Karpas-422 (cell line): ENCODE data around the gene MRPL1. TPM values are rescaled to one million over a fixed set of nuclear protein-coding genes. Genes with fewer than 3 reads are reported as not detected.
"Not testable (repeated sequence)": the region's sequence is repeated elsewhere in the genome, so short reads cannot be mapped to it uniquely, and the experiment has no call there.

Experiments used
- DNase-seq: peaks from one replicate; pipeline ENCODE4 v3.0.0-alpha.2; 2015
- H2AFZ ChIP-seq: fragments of 200-600 bp; sonication (generic); 2 replicates; pipeline ENCODE4 v1.6.1; 2014; ENCODE audit warnings: antibody characterized with exemption, low read length, mixed read lengths
- H3K27ac ChIP-seq: fragments of 200-600 bp; sonication (generic); 2 replicates; pipeline ENCODE4 v1.5.1; 2014; ENCODE audit warnings: mild to moderate bottlenecking, low read length, moderate library complexity
- H3K27me3 ChIP-seq: fragments of 200-600 bp; sonication (generic); 2 replicates; pipeline ENCODE4 v1.6.1; 2014; ENCODE audit warnings: low read length, mixed read lengths
- H3K36me3 ChIP-seq: fragments of 200-600 bp; sonication (generic); 2 replicates; pipeline ENCODE4 v1.6.1; 2014; ENCODE audit warnings: low read length, mixed read lengths; ENCODE audit not compliant: insufficient read depth
- H3K4me1 ChIP-seq: fragments of 200-600 bp; sonication (generic); 2 replicates; pipeline ENCODE4 v1.6.1; 2014; ENCODE audit warnings: mild to moderate bottlenecking, low read length, mixed read lengths
- H3K4me2 ChIP-seq: fragments of 200-600 bp; sonication (generic); 2 replicates; pipeline ENCODE4 v1.6.1; 2014; ENCODE audit warnings: low read length, low read depth, mild to moderate bottlenecking; ENCODE audit not compliant: poor library complexity, severe bottlenecking
- H3K4me3 ChIP-seq: fragments of 200-600 bp; sonication (generic); 2 replicates; pipeline ENCODE4 v1.5.1; 2014; ENCODE audit warnings: mild to moderate bottlenecking, antibody characterized with exemption, low read length, mixed read lengths
- H3K79me2 ChIP-seq: fragments of 200-600 bp; sonication (generic); 2 replicates; pipeline ENCODE4 v1.6.1; 2014; ENCODE audit warnings: mild to moderate bottlenecking, low read length, mixed read lengths
- H3K9ac ChIP-seq: fragments of 200-600 bp; sonication (generic); 2 replicates; pipeline ENCODE4 v1.6.0; 2014; ENCODE audit warnings: low read length
- H3K9me2 ChIP-seq: fragments of 200-600 bp; sonication (generic), shearing (Covaris generic); replicated peaks from 2 replicates; pipeline ENCODE4 v1.6.0; 2014; ENCODE audit warnings: mild to moderate bottlenecking, low read length, moderate library complexity; ENCODE audit not compliant: insufficient read depth
- H3K9me3 ChIP-seq: fragments of 300-700, 200-600 bp; sonication (generic); 2 replicates; pipeline ENCODE4 v1.6.1; 2014; ENCODE audit warnings: low read length, mixed read lengths
- H4K20me1 ChIP-seq: fragments of 200-600 bp; sonication (generic); 2 replicates; pipeline ENCODE4 v1.6.1; 2014; ENCODE audit warnings: mild to moderate bottlenecking, antibody characterized with exemption, low read length, low read depth; ENCODE audit not compliant: insufficient read depth
- total RNA-seq: library from RNA; depleted of rRNA; stranded (reverse); fragments of >200 nt; shearing (Covaris generic); gene quantifications from 2 replicates; pipeline ENCODE4 v1.2.3, GENCODE V29; 2014; ENCODE audit warnings: low replicate concordance

Gene MRPL1
- total RNA-seq, 1 experiment from 2014 or later: 13.5 TPM

- not testable (repeated sequence) for H3K4me1 ChIP-seq, H3K79me2 ChIP-seq, H3K9me2 ChIP-seq, H3K9ac ChIP-seq, H3K27me3 ChIP-seq, H4K20me1 ChIP-seq, H3K27ac ChIP-seq, H3K9me3 ChIP-seq, H2AFZ ChIP-seq, H3K36me3 ChIP-seq, H3K4me3 ChIP-seq, H3K4me2 ChIP-seq, DNase-seq
These were observed 121.1 kb downstream of the MRPL1 start for GRCh38 chr4:77983612-77984311.

- no peaks in the 10 kb centered on the region for H3K4me1 ChIP-seq
- H3K4me3 ChIP-seq: no peak overlapping the region
- no peak overlapping the region for H3K4me2 ChIP-seq
- H3K9ac ChIP-seq: no peak overlapping the region
- DNase-seq: no peak
- H3K79me2 ChIP-seq: no peaks in the 10 kb centered on the region
- no peaks in the 10 kb centered on the region for H4K20me1 ChIP-seq
- no peak overlapping the region for H3K27ac ChIP-seq
- H3K9me3 ChIP-seq: no peaks in the 10 kb centered on the region
- no peaks in the 10 kb centered on the region for H3K9me2 ChIP-seq
- no peaks in the 10 kb centered on the region for H3K36me3 ChIP-seq
- no peaks in the 10 kb centered on the region for H3K27me3 ChIP-seq
- H2AFZ ChIP-seq: no peak overlapping the region
These were observed 127.3 kb downstream of the MRPL1 start for GRCh38 chr4:77989968-77990367.

- H3K9ac ChIP-seq: no peak overlapping the region
- H2AFZ ChIP-seq: no peak overlapping the region
- H3K9me3 ChIP-seq: no peaks in the 10 kb centered on the region
- no peaks in the 10 kb centered on the region for H3K4me1 ChIP-seq
- no peaks in the 10 kb centered on the region for H3K27me3 ChIP-seq
- no peaks in the 10 kb centered on the region for H4K20me1 ChIP-seq
- H3K27ac ChIP-seq: no peak overlapping the region
- no peak overlapping the region for H3K4me2 ChIP-seq
- no peaks in the 10 kb centered on the region for H3K36me3 ChIP-seq
- no peaks in the 10 kb centered on the region for H3K79me2 ChIP-seq
- DNase-seq: no peak
- no peak overlapping the region for H3K4me3 ChIP-seq
- no peaks in the 10 kb centered on the region for H3K9me2 ChIP-seq
These were observed 127.8 kb downstream of the MRPL1 start for GRCh38 chr4:77990456-77990855.

GRCh38 chr4:77990904-77991358 is 128.3 kb downstream of the MRPL1 start:
- no peak overlapping the region for H3K27ac ChIP-seq
- H3K4me3 ChIP-seq: no peak overlapping the region
- no peaks in the 10 kb centered on the region for H3K79me2 ChIP-seq
- H3K36me3 ChIP-seq: no peaks in the 10 kb centered on the region
- H3K4me2 ChIP-seq: no peak overlapping the region
- H3K9me2 ChIP-seq: no peaks in the 10 kb centered on the region
- H3K9me3 ChIP-seq: no peaks in the 10 kb centered on the region
- H3K9ac ChIP-seq: no peak overlapping the region
- no peaks in the 10 kb centered on the region for H3K4me1 ChIP-seq
- no peaks in the 10 kb centered on the region for H4K20me1 ChIP-seq
- H2AFZ ChIP-seq: no peak overlapping the region
- no peaks in the 10 kb centered on the region for H3K27me3 ChIP-seq
- no peak for DNase-seq

GRCh38 chr4:77992581-77992980 is 130.0 kb downstream of the MRPL1 start:
- H3K4me1 ChIP-seq: no peaks in the 10 kb centered on the region

GRCh38 chr4:77994194-77994721 is 131.6 kb downstream of the MRPL1 start:
- no peaks in the 10 kb centered on the region for H3K79me2 ChIP-seq
- H3K4me2 ChIP-seq: no peak overlapping the region
- H4K20me1 ChIP-seq: no peaks in the 10 kb centered on the region
- H3K27ac ChIP-seq: no peak overlapping the region
- peak; percentile 72 for DNase-seq
- no peaks in the 10 kb centered on the region for H3K4me1 ChIP-seq
- no peak overlapping the region for H3K4me3 ChIP-seq
- no peak overlapping the region for H2AFZ ChIP-seq
- H3K36me3 ChIP-seq: no peaks in the 10 kb centered on the region
- H3K9me3 ChIP-seq: no peaks in the 10 kb centered on the region
- H3K9ac ChIP-seq: no peak overlapping the region
- H3K27me3 ChIP-seq: no peaks in the 10 kb centered on the region
- no peaks in the 10 kb centered on the region for H3K9me2 ChIP-seq

More at GRCh38 chr4:77992581-77992980, 130.0 kb downstream of the MRPL1 start:
- H3K27ac ChIP-seq: no peak overlapping the region
- H3K9me2 ChIP-seq: no peaks in the 10 kb centered on the region
- no peak for DNase-seq
- no peaks in the 10 kb centered on the region for H3K27me3 ChIP-seq
- H4K20me1 ChIP-seq: no peaks in the 10 kb centered on the region
- no peak overlapping the region for H3K4me3 ChIP-seq
- no peak overlapping the region for H3K4me2 ChIP-seq
- no peak overlapping the region for H2AFZ ChIP-seq
- no peaks in the 10 kb centered on the region for H3K79me2 ChIP-seq
- H3K36me3 ChIP-seq: no peaks in the 10 kb centered on the region
- no peak overlapping the region for H3K9ac ChIP-seq
- no peaks in the 10 kb centered on the region for H3K9me3 ChIP-seq

- no peaks in the 10 kb centered on the region for H3K27me3 ChIP-seq
- H3K4me2 ChIP-seq: no peak overlapping the region
- no peak for DNase-seq
- no peaks in the 10 kb centered on the region for H3K4me1 ChIP-seq
- no peak overlapping the region for H3K4me3 ChIP-seq
- no peaks in the 10 kb centered on the region for H3K79me2 ChIP-seq
- H3K9ac ChIP-seq: no peak overlapping the region
- no peak overlapping the region for H2AFZ ChIP-seq
- H3K36me3 ChIP-seq: no peaks in the 10 kb centered on the region
- no peaks in the 10 kb centered on the region for H3K9me2 ChIP-seq
- H3K27ac ChIP-seq: no peak overlapping the region
- H3K9me3 ChIP-seq: no peaks in the 10 kb centered on the region
- no peaks in the 10 kb centered on the region for H4K20me1 ChIP-seq
These were observed 133.4 kb downstream of the MRPL1 start for GRCh38 chr4:77996076-77996475.

GRCh38 chr4:78001531-78001930 is 138.9 kb downstream of the MRPL1 start:
- Histone ChIP-seq H3K9ac (no peak overlapping the region), H3K36me3 (no peaks in the 10 kb centered on the region), H3K4me2 (no peak overlapping the region), H3K79me2 (no peaks in the 10 kb centered on the region), H3K9me3 (no peaks in the 10 kb centered on the region), H4K20me1 (no peaks in the 10 kb centered on the region), H3K27ac (no peak overlapping the region), H3K27me3 (no peaks in the 10 kb centered on the region), H3K4me1 (no peaks in the 10 kb centered on the region), H2AFZ (no peak overlapping the region), H3K4me3 (no peak overlapping the region), H3K9me2 (no peaks in the 10 kb centered on the region)
- DNase-seq: no peak
